OCI-LY7 (cell line): Measurements from ENCODE around the gene SNX15. TPM values are rescaled to one million over a fixed set of nuclear protein-coding genes. Genes with fewer than 3 reads are reported as not detected.
A peak's percentile ranks its signal among the peaks of the same experiment; 100 is the strongest.

ENCODE experiments used
- BruUV-seq: library from RNA; stranded (reverse); fragments of 400-500 nt; replicated peaks from 2 replicates; lab custom pipeline; 2021; lab: Mats Ljungman, UMichigan
- CTCF ChIA-PET: fragments of 300-600 bp; sonication (Branson Sonifier 250); formaldehyde crosslinking; loops from one replicate; lab custom pipeline; 2022; ENCODE audit warnings: antibody characterized with exemption; ENCODE audit not compliant: unreplicated experiment; lab: Charles Lee
- POLR2A ChIA-PET: fragments of 300-600 bp; sonication (Branson Sonifier 250); formaldehyde crosslinking; loops from one replicate; lab custom pipeline; 2022; ENCODE audit warnings: antibody characterized with exemption; lab: Charles Lee
- DNase-seq: peaks from one replicate; pipeline ENCODE4 v3.0.0-alpha.2; 2015; ENCODE audit warnings: low spot score
- H2AFZ ChIP-seq: fragments of 200-600 bp; sonication (generic), shearing (Covaris generic); 2 replicates; pipeline ENCODE4 v1.6.1; 2014; ENCODE audit warnings: mild to moderate bottlenecking, antibody characterized with exemption, low read length, moderate library complexity
- H3K27ac ChIP-seq: fragments of 200-600 bp; sonication (generic); 2 replicates; pipeline ENCODE4 v1.5.1; 2014; ENCODE audit warnings: mixed run types, low read depth, mild to moderate bottlenecking, moderate library complexity, low read length, inconsistent platforms; ENCODE audit not compliant: poor library complexity, severe bottlenecking
- H3K36me3 ChIP-seq: fragments of 200-600 bp; sonication (generic); 2 replicates; pipeline ENCODE4 v1.6.1; 2014; ENCODE audit warnings: mild to moderate bottlenecking, antibody characterized with exemption, low read length, moderate library complexity, mixed read lengths; ENCODE audit not compliant: insufficient read depth
- H3K4me1 ChIP-seq: fragments of 200-600 bp; sonication (generic); 2 replicates; pipeline ENCODE4 v1.5.1; 2014; ENCODE audit warnings: mild to moderate bottlenecking, low read length; ENCODE audit not compliant: insufficient read depth, poor library complexity, severe bottlenecking
- H3K4me2 ChIP-seq: fragments of 200-600 bp; sonication (generic); 2 replicates; pipeline ENCODE4 v1.6.1; 2014; ENCODE audit warnings: mild to moderate bottlenecking, low read length
- H3K4me3 ChIP-seq: fragments of 200-600 bp; sonication (generic); 2 replicates; pipeline ENCODE4 v1.5.1; 2014; ENCODE audit warnings: mild to moderate bottlenecking, low read depth, low read length; ENCODE audit not compliant: poor library complexity, severe bottlenecking
- H3K79me2 ChIP-seq: fragments of 200-600 bp; sonication (generic); 2 replicates; pipeline ENCODE4 v1.6.1; 2016; ENCODE audit warnings: low read depth, mild to moderate bottlenecking, low read length, moderate library complexity, mixed read lengths; ENCODE audit not compliant: insufficient read depth
- H3K9me2 ChIP-seq: fragments of 200-600 bp; sonication (generic); 2 replicates; pipeline ENCODE4 v1.6.1; 2016; ENCODE audit warnings: mild to moderate bottlenecking, low read length, mixed read lengths; ENCODE audit not compliant: insufficient read depth
- H3K9me3 ChIP-seq: fragments of 200-600 bp; sonication (generic); 2 replicates; pipeline ENCODE4 v1.6.1; 2014; ENCODE audit warnings: mild to moderate bottlenecking, mixed run types, low read length, mixed read lengths
- H4K20me1 ChIP-seq: fragments of 200-600 bp; sonication (generic); 2 replicates; pipeline ENCODE4 v1.6.1; 2014; ENCODE audit warnings: mild to moderate bottlenecking, antibody characterized with exemption, low read length, moderate library complexity, mixed read lengths; ENCODE audit not compliant: insufficient read depth
- CTCF ChIP-seq: fragments of 200-600 bp; sonication (generic); conservative IDR thresholded peaks from 2 replicates; pipeline ENCODE4 v1.5.1; 2014; ENCODE audit warnings: mild to moderate bottlenecking, antibody characterized with exemption, low read length, moderate library complexity, mixed read lengths
- EZH2phosphoT487 ChIP-seq: fragments of 200-600 bp; sonication (generic); IDR thresholded peaks from 2 replicates; pipeline ENCODE4 v1.6.1; 2018; ENCODE audit warnings: low read depth, borderline replicate concordance, mild to moderate bottlenecking, mixed run types, antibody characterized with exemption, low read length, moderate library complexity, mixed read lengths
- intact Hi-C: fragments of 100-400 bp; cut with micrococcal nuclease; formaldehyde crosslinking; loops from one replicate; pipeline ENCODE4 v1.10.0; 2022; ENCODE audit not compliant: unreplicated experiment
- total RNA-seq, 2 experiments: library from RNA; depleted of rRNA in 1 of 2; stranded (reverse); fragments of >200 nt in 1 of 2; shearing (Covaris generic) in 1 of 2; gene quantifications; 2 replicates each; pipeline ENCODE4 v1.2.3, GENCODE V29; 2014 to 2022

The SNX15 gene
- total RNA-seq, 2 experiments from 2014 or later = 25.9 to 28.3 TPM

- H3K79me2 ChIP-seq = no peaks in the 10 kb centered on the region
- H3K4me1 ChIP-seq = peaks cover 62% of the 10 kb centered on the region
- TF ChIP-seq CTCF (no peak), EZH2phosphoT487 (no peak)
- H3K9me2 ChIP-seq = no peaks in the 10 kb centered on the region
- H3K9me3 ChIP-seq = no peaks in the 10 kb centered on the region
- no peaks in the 10 kb centered on the region for H4K20me1 ChIP-seq
- no TSS peak for BruUV-seq
- DNase-seq = peak; percentile 34
- H3K4me2 ChIP-seq = peak overlapping the region; percentile 78
- ChIA-PET POLR2A (interaction anchor here (1.0 to 1.7 kb wide), 3 partner anchors 10 to 70 kb away, joined by 3 to 12 read pairs (median 5); no protein-coding TSS in a partner anchor), CTCF (interaction anchor here (0.6 kb wide), 1 partner anchor 9 kb away, joined by 3 read pairs; the partner anchor contains the start of gene BATF2)
- peak overlapping the region; percentile 71 for H2AFZ ChIP-seq
- H3K4me3 ChIP-seq = no peak overlapping the region
- intact Hi-C loops = no loop called here
- H3K36me3 ChIP-seq = no peaks in the 10 kb centered on the region
- peak overlapping the region; percentile 79 for H3K27ac ChIP-seq
These were observed 39.0 kb upstream of the SNX15 start for GRCh38 chr11:64987998-64988854.

GRCh38 chr11:64989416-64989815, 37.8 kb upstream of the SNX15 start:
- TF ChIP-seq EZH2phosphoT487 (no peak), CTCF (no peak)
- H2AFZ ChIP-seq = peak overlapping the region; percentile 75; the same call in 1 of the 2 replicates
- peak overlapping the region; percentile 78 for H3K4me2 ChIP-seq
- DNase-seq = no peak
- no peaks in the 10 kb centered on the region for H4K20me1 ChIP-seq
- peak overlapping the region; percentile 51 for H3K4me3 ChIP-seq
- no peaks in the 10 kb centered on the region for H3K9me2 ChIP-seq
- ChIA-PET POLR2A (interaction anchor here (1.1 to 1.7 kb wide), 2 partner anchors 9 to 71 kb away, joined by 3 to 5 read pairs; no protein-coding TSS in a partner anchor), CTCF (no interaction called here)
- intact Hi-C loops = no loop called here
- BruUV-seq = no TSS peak
- H3K79me2 ChIP-seq = no peaks in the 10 kb centered on the region
- H3K9me3 ChIP-seq = no peaks in the 10 kb centered on the region
- peak overlapping the region; percentile 79 for H3K27ac ChIP-seq
- peaks cover 56% of the 10 kb centered on the region for H3K4me1 ChIP-seq
- H3K36me3 ChIP-seq = no peaks in the 10 kb centered on the region
